ENCODE measurements around the gene FAM193B.

DNA sequence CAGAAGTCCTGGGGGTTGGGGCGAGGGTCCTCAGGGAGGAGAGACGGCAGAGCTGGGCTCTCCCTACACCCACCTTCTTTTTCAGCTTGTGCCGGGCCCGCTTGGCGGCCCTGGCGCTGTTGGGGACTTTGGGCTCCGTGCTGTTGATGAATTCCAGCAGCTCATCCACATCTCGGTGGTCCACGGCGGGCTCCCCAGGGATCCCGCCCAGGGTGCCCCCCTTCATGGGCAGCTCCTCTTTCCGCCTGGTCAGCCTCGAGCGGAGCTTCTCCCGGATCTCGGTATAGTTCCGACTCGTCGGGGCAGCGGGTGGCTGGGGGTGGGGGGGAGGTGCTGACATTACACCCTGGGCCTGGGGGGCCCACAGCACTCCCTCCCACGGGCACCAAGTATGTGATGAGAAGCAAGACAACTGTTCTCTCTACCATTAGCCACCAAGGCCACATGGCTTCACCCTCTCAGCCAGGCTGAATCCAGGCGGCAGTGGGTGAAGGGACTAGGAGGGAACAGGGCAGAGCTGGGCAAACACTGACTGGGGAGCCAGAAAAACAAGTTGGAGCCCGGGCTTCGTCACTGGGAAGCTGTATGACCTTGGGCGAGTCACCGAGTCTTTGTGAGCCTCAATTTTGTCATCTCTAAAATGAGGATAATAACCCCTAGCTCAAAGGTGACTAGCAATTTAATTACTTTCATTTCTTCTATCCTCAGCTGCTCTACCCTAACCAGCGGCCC lies 23.0 kb downstream of the FAM193B start:
- TF ChIP-seq POLR2AphosphoS5 (IDR thresholded peaks at IDR 0.05): no peak
- TF ChIP-seq, protein P1, sequence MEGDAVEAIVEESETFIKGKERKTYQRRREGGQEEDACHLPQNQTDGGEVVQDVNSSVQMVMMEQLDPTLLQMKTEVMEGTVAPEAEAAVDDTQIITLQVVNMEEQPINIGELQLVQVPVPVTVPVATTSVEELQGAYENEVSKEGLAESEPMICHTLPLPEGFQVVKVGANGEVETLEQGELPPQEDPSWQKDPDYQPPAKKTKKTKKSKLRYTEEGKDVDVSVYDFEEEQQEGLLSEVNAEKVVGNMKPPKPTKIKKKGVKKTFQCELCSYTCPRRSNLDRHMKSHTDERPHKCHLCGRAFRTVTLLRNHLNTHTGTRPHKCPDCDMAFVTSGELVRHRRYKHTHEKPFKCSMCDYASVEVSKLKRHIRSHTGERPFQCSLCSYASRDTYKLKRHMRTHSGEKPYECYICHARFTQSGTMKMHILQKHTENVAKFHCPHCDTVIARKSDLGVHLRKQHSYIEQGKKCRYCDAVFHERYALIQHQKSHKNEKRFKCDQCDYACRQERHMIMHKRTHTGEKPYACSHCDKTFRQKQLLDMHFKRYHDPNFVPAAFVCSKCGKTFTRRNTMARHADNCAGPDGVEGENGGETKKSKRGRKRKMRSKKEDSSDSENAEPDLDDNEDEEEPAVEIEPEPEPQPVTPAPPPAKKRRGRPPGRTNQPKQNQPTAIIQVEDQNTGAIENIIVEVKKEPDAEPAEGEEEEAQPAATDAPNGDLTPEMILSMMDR (IDR thresholded peaks at IDR 0.05): no peak

Data from sigmoid colon (tissue), 4 donors.